SKM-1 treated with dmso at 0.1 percent for 144 hours (cell line): ENCODE measurements around the gene CSN1S1.

ENCODE experiments used
- DNase-seq: peaks from one replicate; lab custom pipeline; 2025; ENCODE audit not compliant: unreplicated experiment; lab: John Stamatoyannopoulos, UW

Gene CSN1S1

GRCh38 chr4:69991016-69991415 is 60.1 kb downstream of the CSN1S1 start:
- no peak for DNase-seq

DNA sequence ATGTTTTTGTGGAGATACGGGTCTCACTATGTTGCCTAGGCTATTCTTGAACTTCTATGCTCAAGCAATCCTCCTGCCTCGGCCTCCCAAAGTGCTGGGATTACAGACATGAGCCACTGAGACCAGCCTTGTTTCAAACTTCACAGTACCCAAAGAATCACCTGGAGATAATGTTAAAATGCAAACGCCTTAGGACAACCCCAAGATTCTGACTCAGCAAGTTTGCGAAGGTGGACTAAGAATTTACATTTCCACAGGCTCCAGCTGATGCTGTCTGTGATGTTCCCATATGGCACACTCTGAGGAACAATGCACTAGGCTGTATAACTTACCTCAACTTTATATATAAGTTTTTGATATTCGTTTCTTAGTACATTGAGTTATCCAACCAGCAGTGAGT is 63.9 kb downstream of the CSN1S1 start:
- no peak for DNase-seq

- DNase-seq: no peak
Measured at GRCh38 chr4:69995526-69996016, 64.7 kb downstream of the CSN1S1 start, which contains the start of gene STATH. STATH (plus strand) TSS chr4:69995966; CDS start chr4:69998438, 2,472 bp downstream.
